Stomach (tissue), 9 donors: ENCODE results near the gene CSRP1. TPM values are rescaled to one million over a fixed set of nuclear protein-coding genes. Genes with fewer than 3 reads are reported as not detected.
A peak's percentile ranks its signal among the peaks of the same experiment; 100 is the strongest.

ENCODE experiments used
- DNase-seq, 2 donors: peaks; one replicate each; pipeline versions ENCODE4 v3.0.0 to v3.0.0-alpha.2; 2013 to 2019
- H3K27ac ChIP-seq, 5 donors: fragments of 200-600 bp in 4 of 5; sonication (generic) in 4 of 5; one replicate each; pipeline ENCODE4 v1.5.1; 2013 to 2019; ENCODE audit warnings: mild to moderate bottlenecking in 1 of 5, moderate library complexity in 1 of 5
- H3K27me3 ChIP-seq, 3 donors: fragments of 200-600 bp; sonication (generic); one replicate each; pipeline ENCODE4 v1.5.1; 2017 to 2019; ENCODE audit warnings: mixed run types in 1 of 3
- H3K36me3 ChIP-seq, 4 donors: fragments of 200-600 bp; sonication (generic); 1 replicate in 3 of 4; 2 replicates in 1 of 4; pipeline ENCODE4 v1.5.1; 2016 to 2019
- H3K4me1 ChIP-seq, 4 donors: fragments of 200-600 bp; sonication (generic); one replicate each; pipeline ENCODE4 v1.5.1; 2016 to 2019
- H3K4me3 ChIP-seq, 4 donors: fragments of 200-600 bp; sonication (generic) in 3 of 4; one replicate each; pipeline ENCODE4 v1.5.1; 2016 to 2019; ENCODE audit warnings: mild to moderate bottlenecking in 1 of 4
- H3K9me3 ChIP-seq, 4 donors: fragments of 200-600 bp; sonication (generic); one replicate each; pipeline ENCODE4 v1.5.1; 2016 to 2019
- EP300 ChIP-seq: sonication (generic); formaldehyde crosslinking; IDR thresholded peaks from one replicate; pipeline ENCODE4 v1.6.1; 2017; ENCODE audit warnings: antibody characterized with exemption
- POLR2A ChIP-seq, 4 donors: fragments of 450-650 bp; IDR thresholded peaks; one replicate each; pipeline ENCODE4 v1.6.1; 2016; ENCODE audit warnings: antibody characterized with exemption in 4 of 4, control low read depth in 2 of 4, mild to moderate bottlenecking in 1 of 4, moderate library complexity in 1 of 4
- POLR2AphosphoS5 ChIP-seq, 3 donors: sonication (generic); formaldehyde crosslinking; IDR thresholded peaks; one replicate each; pipeline ENCODE4 v1.6.1; 2016; ENCODE audit warnings: antibody characterized with exemption in 3 of 3
- WGBS, 5 donors: extraction: QIAGEN DNeasy Blood & Tissue Kit in 3 of 5; methylation state at CpG; one replicate each; pipeline versions ENCODE4 v1.1.5 to v1.1.7; 2013 to 2018; 5-methylcytosine and 5-hydroxymethylcytosine counted together
- intact Hi-C: fragments of 100-400 bp; cut with DNase I; formaldehyde crosslinking; loops from one replicate; pipeline ENCODE4 v1.15.1; 2023; ENCODE audit warnings: low total_unique reads
- polyA plus RNA-seq, 3 donors: library from polyadenylated mRNA; stranded (reverse); fragments of 200-250 nt; gene quantifications; one replicate each; pipeline ENCODE4 v1.2.3, GENCODE V29; 2013
- total RNA-seq, 5 donors: library from RNA; depleted of rRNA; stranded (reverse); fragments of >200 nt; gene quantifications; one replicate each; pipeline versions ENCODE4 v1.1.0 to v1.2.3, GENCODE V29; 2014 to 2016
- TF ChIP-seq, protein P1 (sequence below), 7 experiments: fragments of 450-650 bp in 4 of 7; fragments of 200-600 bp in 3 of 7; sonication (generic) in 3 of 7; IDR thresholded peaks; one replicate each; pipeline ENCODE4 v1.5.1; 2016 to 2019; ENCODE audit warnings: antibody characterized with exemption in 7 of 7, control low read depth in 2 of 7, mild to moderate bottlenecking in 1 of 7
- donor health status: healthy with polysubstance abuse.
- donor health status: Bipolar disorder and iron deficiency.
- donor health status: healthy.

The CSRP1 gene
- total and polyA plus RNA-seq, 8 donors, result 220 to 2,162 (median 528) TPM

DNA sequence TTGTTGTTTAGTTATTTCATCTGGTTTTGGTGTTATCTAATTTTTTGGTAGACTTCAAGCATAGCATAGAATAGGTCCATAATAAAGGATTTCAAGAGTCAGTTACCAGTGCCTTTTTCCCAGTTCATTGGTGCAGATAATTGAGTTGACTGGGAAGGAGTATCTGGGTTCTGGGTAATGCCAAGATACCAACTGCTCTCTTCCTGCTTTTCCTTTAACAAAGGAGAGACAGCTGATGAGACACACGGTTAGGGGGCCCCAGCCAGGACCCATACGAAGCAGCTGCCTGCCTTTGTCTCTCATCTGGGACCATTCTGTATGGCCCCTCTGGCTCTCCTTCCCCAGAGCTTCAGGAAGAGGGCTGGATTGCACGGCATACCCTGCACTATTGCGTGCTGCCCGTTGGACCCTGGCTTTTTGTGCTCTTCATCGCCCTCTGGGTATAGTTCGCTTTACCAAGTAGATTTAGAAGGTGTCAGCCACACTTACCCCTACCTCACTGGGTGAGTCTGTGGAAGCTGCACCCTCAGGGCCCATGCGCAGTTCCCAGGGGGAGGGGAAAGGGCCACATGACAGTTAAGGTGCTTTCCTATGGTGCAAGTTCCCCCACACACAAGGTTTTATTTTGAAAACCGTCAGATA lies 39.0 kb upstream of the CSRP1 start:
- WGBS, 5 donors, result 37 to 51% (median 38%) methylated on average over 9 of the region's 9 CpGs
- H3K36me3 ChIP-seq, result no peaks in the 10 kb centered on the region
- intact Hi-C loops, result no loop called here
- H3K9me3 ChIP-seq, result no peaks in the 10 kb centered on the region
- no peaks in the 10 kb centered on the region for H3K27me3 ChIP-seq
- no peak overlapping the region for H3K4me3 ChIP-seq
- DNase-seq, result no peak
- TF ChIP-seq, protein P1, sequence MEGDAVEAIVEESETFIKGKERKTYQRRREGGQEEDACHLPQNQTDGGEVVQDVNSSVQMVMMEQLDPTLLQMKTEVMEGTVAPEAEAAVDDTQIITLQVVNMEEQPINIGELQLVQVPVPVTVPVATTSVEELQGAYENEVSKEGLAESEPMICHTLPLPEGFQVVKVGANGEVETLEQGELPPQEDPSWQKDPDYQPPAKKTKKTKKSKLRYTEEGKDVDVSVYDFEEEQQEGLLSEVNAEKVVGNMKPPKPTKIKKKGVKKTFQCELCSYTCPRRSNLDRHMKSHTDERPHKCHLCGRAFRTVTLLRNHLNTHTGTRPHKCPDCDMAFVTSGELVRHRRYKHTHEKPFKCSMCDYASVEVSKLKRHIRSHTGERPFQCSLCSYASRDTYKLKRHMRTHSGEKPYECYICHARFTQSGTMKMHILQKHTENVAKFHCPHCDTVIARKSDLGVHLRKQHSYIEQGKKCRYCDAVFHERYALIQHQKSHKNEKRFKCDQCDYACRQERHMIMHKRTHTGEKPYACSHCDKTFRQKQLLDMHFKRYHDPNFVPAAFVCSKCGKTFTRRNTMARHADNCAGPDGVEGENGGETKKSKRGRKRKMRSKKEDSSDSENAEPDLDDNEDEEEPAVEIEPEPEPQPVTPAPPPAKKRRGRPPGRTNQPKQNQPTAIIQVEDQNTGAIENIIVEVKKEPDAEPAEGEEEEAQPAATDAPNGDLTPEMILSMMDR (IDR thresholded peaks at IDR 0.05), result no peak
- TF ChIP-seq EP300, result no peak
- TF ChIP-seq POLR2AphosphoS5 (IDR thresholded peaks at IDR 0.05), result no peak
- TF ChIP-seq POLR2A (IDR thresholded peaks at IDR 0.05), result no peak
- peaks cover 0 to 22% (median 0%) of the 10 kb centered on the region in 4 donors for H3K4me1 ChIP-seq
- H3K27ac ChIP-seq, result no peak overlapping the region

DNA sequence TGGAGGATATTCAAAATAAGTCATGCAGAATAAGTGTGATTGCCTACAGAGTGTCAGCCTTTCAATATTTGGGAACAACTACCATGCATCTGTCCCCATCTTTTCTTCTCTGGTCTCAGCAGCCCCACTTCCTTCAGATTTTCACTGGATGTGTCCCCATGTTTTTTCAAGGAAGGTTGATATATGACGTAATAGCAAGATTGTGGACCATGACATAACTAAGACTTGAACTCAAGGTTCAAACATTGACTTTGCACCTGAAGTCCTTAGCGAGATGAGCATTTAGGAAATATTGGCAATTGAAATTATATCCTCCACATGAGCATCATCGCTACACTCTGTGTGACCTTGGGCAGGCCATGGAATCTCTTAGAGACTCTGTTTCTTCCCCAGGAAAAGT lies 37.8 kb upstream of the CSRP1 start:
- intact Hi-C loops, result no loop called here
- H3K4me1 ChIP-seq, result peaks cover 7 to 34% (median 10%) of the 10 kb centered on the region in 4 donors

DNA sequence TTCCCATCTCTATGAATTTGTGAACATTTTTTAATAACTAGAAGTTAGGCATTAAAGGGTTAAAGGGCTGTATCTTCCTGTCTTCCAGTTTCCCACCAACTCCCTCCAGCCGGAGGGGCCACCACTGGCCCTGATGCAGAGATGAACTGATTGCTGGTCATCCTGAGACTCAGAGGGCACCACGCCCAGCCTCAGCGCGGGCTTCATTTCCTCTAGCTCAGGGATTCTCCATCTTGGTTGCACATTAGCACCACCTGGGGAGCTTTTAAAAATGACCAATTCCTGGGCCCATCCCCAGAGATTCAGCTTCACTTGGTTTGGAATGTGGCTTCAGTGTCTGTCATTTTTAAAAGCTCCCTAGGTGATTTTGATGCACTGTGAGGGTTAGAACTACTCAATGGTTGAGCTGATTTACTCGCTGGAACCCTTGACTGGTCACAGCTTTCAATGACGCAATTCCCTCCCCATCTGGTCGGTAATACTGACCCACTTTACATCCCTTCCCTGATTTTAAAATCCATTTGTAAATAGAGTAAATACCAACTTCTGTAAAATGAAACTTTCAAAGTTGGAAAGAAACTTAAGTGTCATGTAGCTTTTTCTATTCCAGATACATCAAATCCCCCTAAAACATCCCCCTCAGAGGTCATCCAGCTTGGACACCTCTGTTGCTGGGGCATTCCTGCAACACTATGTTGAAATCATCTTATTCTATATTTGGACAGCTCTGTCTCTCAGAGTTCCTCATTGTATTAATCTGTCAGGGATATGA lies 37.1 kb upstream of the CSRP1 start:
- H3K27ac ChIP-seq, result peak overlapping the region in 1 of 5 donors; percentile 47
- DNase-seq, result no peak
- intact Hi-C loops, result no loop called here
- TF ChIP-seq, protein P1 (IDR thresholded peaks at IDR 0.05), result no peak
- TF ChIP-seq EP300, result no peak
- no peak for TF ChIP-seq POLR2A (IDR thresholded peaks at IDR 0.05)
- no peak for TF ChIP-seq POLR2AphosphoS5 (IDR thresholded peaks at IDR 0.05)
- H3K36me3 ChIP-seq, result no peaks in the 10 kb centered on the region
- peaks cover 13 to 41% (median 16%) of the 10 kb centered on the region in 4 donors for H3K4me1 ChIP-seq
- peaks cover 0 to 12% (median 11%) of the 10 kb centered on the region in 3 donors for H3K27me3 ChIP-seq
- H3K4me3 ChIP-seq, result no peak overlapping the region
- H3K9me3 ChIP-seq, result no peaks in the 10 kb centered on the region
- WGBS, 5 donors, result 71 to 79% (median 73%) methylated on average over 7 of the region's 7 CpGs

More for the DNA sequence above, 37.8 kb upstream of the CSRP1 start:
- peaks cover 0 to 5% (median 5%) of the 10 kb centered on the region in 3 donors for H3K27me3 ChIP-seq
- TF ChIP-seq, protein P1 (IDR thresholded peaks at IDR 0.05), result no peak
- WGBS, 5 donors, result 92 to 95% (median 93%) methylated on average over 3 of the region's 3 CpGs
- no peaks in the 10 kb centered on the region for H3K36me3 ChIP-seq
- no peak for DNase-seq
- H3K27ac ChIP-seq, result peak overlapping the region in 1 of 5 donors; percentile 47
- H3K9me3 ChIP-seq, result no peaks in the 10 kb centered on the region
- H3K4me3 ChIP-seq, result no peak overlapping the region

DNA sequence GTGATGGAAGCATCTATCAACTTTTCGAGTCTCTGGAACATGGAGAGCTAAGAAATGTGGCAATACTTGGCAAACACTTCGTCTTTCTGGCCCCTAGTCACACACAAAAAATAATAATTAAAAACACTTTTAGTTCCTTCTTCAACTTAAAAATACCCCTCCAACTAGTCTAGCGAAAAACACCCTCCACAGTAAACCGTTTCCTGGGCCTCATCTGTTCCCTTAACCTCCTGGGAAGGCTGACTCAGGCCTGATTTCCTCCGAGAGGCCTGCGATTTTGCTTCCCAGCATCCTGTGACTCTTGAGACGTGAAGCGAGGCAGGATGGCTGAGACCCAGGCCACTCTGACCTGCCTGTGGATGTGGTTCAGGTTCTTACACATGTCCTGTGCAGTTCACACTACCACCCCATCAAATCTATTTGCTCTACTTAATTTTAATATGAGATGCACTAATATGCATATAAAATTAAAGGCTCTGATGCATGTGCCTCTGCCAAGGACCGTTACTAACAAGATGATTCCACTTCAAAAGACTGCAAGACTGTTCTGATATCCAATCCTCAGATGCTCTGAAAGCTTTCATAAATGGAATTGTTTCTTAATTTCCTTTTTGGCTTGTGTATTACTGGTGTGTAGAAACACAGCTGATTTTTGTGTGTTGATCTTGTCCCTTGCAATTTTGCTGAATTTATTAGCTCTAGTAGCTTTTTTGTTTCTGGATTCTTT lies 35.5 kb upstream of the CSRP1 start:
- TF ChIP-seq EP300, result no peak
- TF ChIP-seq POLR2A (IDR thresholded peaks at IDR 0.05), result no peak
- TF ChIP-seq POLR2AphosphoS5 (IDR thresholded peaks at IDR 0.05), result no peak
- TF ChIP-seq, protein P1 (IDR thresholded peaks at IDR 0.05), result no peak
- H3K36me3 ChIP-seq, result no peaks in the 10 kb centered on the region
- H3K27ac ChIP-seq, result peak overlapping the region in 4 of 5 donors; percentile 6 to 87 (median 65)
- WGBS, 5 donors, result 69 to 86% (median 80%) methylated on average over 9 of the region's 9 CpGs
- H3K27me3 ChIP-seq, result peaks cover 0 to 28% (median 23%) of the 10 kb centered on the region in 3 donors
- no peak overlapping the region for H3K4me3 ChIP-seq
- intact Hi-C loops, result no loop called here
- H3K4me1 ChIP-seq, result peaks cover 21 to 55% (median 28%) of the 10 kb centered on the region in 4 donors
- H3K9me3 ChIP-seq, result no peaks in the 10 kb centered on the region
- no peak for DNase-seq
